Adrenal gland (tissue), 12 donors: ENCODE data around the gene RUSC2. TPM values are rescaled to one million over a fixed set of nuclear protein-coding genes. Genes with fewer than 3 reads are reported as not detected.
A peak's percentile ranks its signal among the peaks of the same experiment; 100 is the strongest.
"Not testable (repeated sequence)": the region's sequence is repeated elsewhere in the genome, so short reads cannot be mapped to it uniquely, and the experiment has no call there.

Experiments used
- DNase-seq, 7 donors: peaks; one replicate each; pipeline ENCODE4 v3.0.0-alpha.2; 2019 to 2020
- H3K27ac ChIP-seq, 5 donors: fragments of 200-600 bp; sonication (generic) in 4 of 5; 1 replicate in 3 of 5; 2 replicates in 2 of 5; pipeline versions ENCODE4 v1.5.1 to v1.8.0; 2016 to 2020; ENCODE audit warnings: mild to moderate bottlenecking in 1 of 5
- H3K27me3 ChIP-seq: fragments of 200-600 bp; 2 replicates; pipeline ENCODE4 v1.8.0; 2021
- H3K36me3 ChIP-seq, 2 donors: fragments of 200-600 bp; replicated peaks in 1 of 2; 1 replicate in 1 of 2; 2 replicates in 1 of 2; pipeline versions ENCODE4 v1.5.1 to v1.8.0; 2018 to 2022
- H3K4me1 ChIP-seq, 2 donors: fragments of 200-600 bp; replicated peaks in 1 of 2; 1 replicate in 1 of 2; 2 replicates in 1 of 2; pipeline versions ENCODE4 v1.5.1 to v1.8.0; 2018 to 2021
- H3K4me3 ChIP-seq, 4 donors: fragments of 200-600 bp; sonication (generic) in 3 of 4; one replicate each; pipeline ENCODE4 v1.5.1; 2016 to 2018
- H3K9me3 ChIP-seq, 3 donors: fragments of 200-600 bp; sonication (generic) in 1 of 3; replicated peaks in 1 of 3; 1 replicate in 2 of 3; 2 replicates in 1 of 3; pipeline versions ENCODE4 v1.5.1 to v1.8.0; 2016 to 2021
- CTCF ChIP-seq, 6 experiments: fragments of 450-650 bp in 4 of 6; fragments of 200-600 bp in 2 of 6; sonication (generic) in 1 of 6; IDR thresholded peaks; 1 replicate in 5 of 6; 2 replicates in 1 of 6; pipeline versions ENCODE4 v1.5.1 to v1.8.0; 2016 to 2021; ENCODE audit warnings: antibody characterized with exemption in 6 of 6, mild to moderate bottlenecking in 2 of 6, moderate library complexity in 1 of 6
- POLR2A ChIP-seq, 2 donors: fragments of 450-650 bp; IDR thresholded peaks; one replicate each; pipeline ENCODE4 v1.6.1; 2017; ENCODE audit warnings: antibody characterized with exemption in 2 of 2, mild to moderate bottlenecking in 2 of 2, moderate library complexity in 1 of 2
- WGBS, 4 donors: extraction: QIAGEN DNeasy Blood & Tissue Kit in 2 of 4; methylation state at CpG; one replicate each; pipeline versions ENCODE4 v1.1.5 to v1.1.7; 2013 to 2017; 5-methylcytosine and 5-hydroxymethylcytosine counted together
- intact Hi-C, 2 donors: fragments of 100-400 bp; cut with DNase I; formaldehyde crosslinking; loops; one replicate each; pipeline versions ENCODE4 v1.14.1 to v1.15.0; 2022 to 2023
- polyA plus RNA-seq, 3 donors: library from polyadenylated mRNA; stranded (reverse); fragments of 200-250 nt in 2 of 3; fragments of 350-450 nt in 1 of 3; fragmentation: Illumina TruSeq in 1 of 3; extraction: RNeasy Lipid Tissue Mini Kit (QIAGEN cat#74804) in 1 of 3; gene quantifications; one replicate each; pipeline ENCODE4 v1.2.3, GENCODE V29; 2013 to 2014
- total RNA-seq, 9 donors: library from RNA; depleted of rRNA in 4 of 9; stranded (reverse); fragments of >200 nt in 4 of 9; fragments of 120-200 nt in 1 of 9; fragmentation: NEBNext Ultra II Directional in 1 of 9; extraction: Animal tissue kit (Norgen Biotek cat#: 25700) in 1 of 9; gene quantifications; one replicate each; pipeline versions ENCODE4 v1.1.0 to v1.2.4, GENCODE V29; 2013 to 2023
- donor health status: healthy with polysubstance abuse.
- donor health status: Bipolar disorder and iron deficiency.
- donor health status: DM: yes; HTN: yes; CAD: no.
- donor health status: DM: no; HTN: no; CAD: no.
- donor health status: DM: no; HTN: no; CAD: no.
- donor health status: DM: yes; HTN: yes; CAD: no.

The RUSC2 gene
- total and polyA plus RNA-seq, 12 donors, result 5.9 to 66.8 (median 31.2) TPM

- DNase-seq, result no peak
- peaks cover 36 to 45% of the 10 kb centered on the region in 2 donors for H3K4me1 ChIP-seq
- intact Hi-C loops, result no loop called here
- H3K36me3 ChIP-seq, result no peaks in the 10 kb centered on the region
- no peaks in the 10 kb centered on the region for H3K27me3 ChIP-seq
- H3K9me3 ChIP-seq, result no peaks in the 10 kb centered on the region
- H3K4me3 ChIP-seq, result no peak overlapping the region
- TF ChIP-seq POLR2A (IDR thresholded peaks at IDR 0.05) (no peak), CTCF (IDR thresholded peaks at IDR 0.05) (no peak)
- 63 to 80% (median 73%) methylated on average over 2 of the region's 2 CpGs for WGBS, 4 donors
- peak overlapping the region in 1 of 5 donors; percentile 8 for H3K27ac ChIP-seq
Observed at GRCh38 chr9:35521708-35522107, 31.8 kb downstream of the RUSC2 start.

- TF ChIP-seq POLR2A (IDR thresholded peaks at IDR 0.05) (no peak), CTCF (IDR thresholded peaks at IDR 0.05) (no peak)
- Histone ChIP-seq H3K36me3 (no peaks in the 10 kb centered on the region), H3K4me1 (peaks cover 37 to 45% of the 10 kb centered on the region in 2 donors), H3K9me3 (no peaks in the 10 kb centered on the region), H3K27ac (no peak overlapping the region), H3K4me3 (no peak overlapping the region), H3K27me3 (no peaks in the 10 kb centered on the region)
- intact Hi-C loops, result no loop called here
- DNase-seq, result no peak
Observed at GRCh38 chr9:35522187-35522586, 32.3 kb downstream of the RUSC2 start.

- WGBS, 4 donors, result 75 to 85% (median 78%) methylated on average over 1 of the region's 1 CpG
- no peak for DNase-seq
- intact Hi-C loops, result no loop called here
Observed at GRCh38 chr9:35522700-35523099, 32.8 kb downstream of the RUSC2 start.

GRCh38 chr9:35523556-35523955 lies 33.6 kb downstream of the RUSC2 start:
- H3K27me3 ChIP-seq, H3K9me3 ChIP-seq, intact Hi-C loops, H3K36me3 ChIP-seq, H3K27ac ChIP-seq, H3K4me3 ChIP-seq, DNase-seq: not testable (repeated sequence)
- H3K4me1 ChIP-seq, result peaks cover 25 to 33% of the 10 kb centered on the region in 2 donors

More at GRCh38 chr9:35522700-35523099, 32.8 kb downstream of the RUSC2 start:
- Histone ChIP-seq H3K27me3 (no peaks in the 10 kb centered on the region), H3K4me1 (peaks cover 32 to 42% of the 10 kb centered on the region in 2 donors), H3K4me3 (no peak overlapping the region), H3K36me3 (no peaks in the 10 kb centered on the region), H3K9me3 (no peaks in the 10 kb centered on the region), H3K27ac (no peak overlapping the region)
- TF ChIP-seq CTCF (IDR thresholded peaks at IDR 0.05) (no peak), POLR2A (IDR thresholded peaks at IDR 0.05) (no peak)

GRCh38 chr9:35526087-35526801 lies 36.3 kb downstream of the RUSC2 start:
- 9 to 33% (median 15%) methylated on average over 1 of the region's 1 CpG for WGBS, 4 donors

More at GRCh38 chr9:35526087-35526801, 36.3 kb downstream of the RUSC2 start:
- TF ChIP-seq POLR2A (IDR thresholded peaks at IDR 0.05) (no peak), CTCF (IDR thresholded peaks at IDR 0.05) (no peak)
- Histone ChIP-seq H3K4me1 (peaks cover 22 to 28% of the 10 kb centered on the region in 2 donors), H3K4me3 (no peak overlapping the region), H3K9me3 (no peaks in the 10 kb centered on the region), H3K27ac (peak overlapping the region in 4 of 5 donors; percentile 18 to 59 (median 44)), H3K36me3 (no peaks in the 10 kb centered on the region), H3K27me3 (no peaks in the 10 kb centered on the region)
- intact Hi-C loops, result no loop called here
- no peak for DNase-seq
